Nephron (organoid): Measurements from ENCODE around the gene TMC4.

Experiments used
- H3K27ac Mint-ChIP-seq, 3 experiments: 2 replicates each; pipeline ENCODE4 v1.8.0; 2020; ENCODE audit warnings: mixed read lengths in 3 of 3, mild to moderate bottlenecking in 2 of 3, moderate library complexity in 1 of 3
- H3K27me3 Mint-ChIP-seq: 2 replicates; pipeline ENCODE4 v1.8.0; 2021; ENCODE audit warnings: low read depth, mild to moderate bottlenecking, moderate library complexity, mixed read lengths
- H3K36me3 Mint-ChIP-seq: 2 replicates; pipeline ENCODE4 v1.8.0; 2020; ENCODE audit warnings: low read depth, mixed read lengths
- H3K4me1 Mint-ChIP-seq: 2 replicates; pipeline ENCODE4 v1.8.0; 2020; ENCODE audit warnings: mixed read lengths
- H3K4me3 Mint-ChIP-seq, 3 experiments: 2 replicates each; pipeline ENCODE4 v1.8.0; 2020; ENCODE audit warnings: mild to moderate bottlenecking in 3 of 3, mixed read lengths in 3 of 3, moderate library complexity in 2 of 3
- H3K9me3 Mint-ChIP-seq: 2 replicates; pipeline ENCODE4 v1.8.0; 2020; ENCODE audit warnings: mixed read lengths
- CTCF ChIP-seq, 3 experiments: fragments of 200-600 bp; sonication (generic); IDR thresholded peaks; one replicate each; pipeline ENCODE4 v1.5.0; 2021; ENCODE audit warnings: antibody characterized with exemption in 3 of 3; ENCODE audit not compliant: unreplicated experiment in 3 of 3

Gene TMC4

GRCh38 chr19:54211235-54211634 lies 38.3 kb upstream of the TMC4 start:
- peak overlapping the region; percentile 33 to 90 (median 80) for H3K27ac Mint-ChIP-seq
- H3K27me3 Mint-ChIP-seq: no peaks in the 10 kb centered on the region
- no peak for TF ChIP-seq CTCF (IDR thresholded peaks at IDR 0.05; ENCODE audit: unreplicated experiment in 3 of 3)
- peak overlapping the region in 1 of 3 experiments; percentile 7 for H3K4me3 Mint-ChIP-seq
- peaks cover 45% of the 10 kb centered on the region for H3K36me3 Mint-ChIP-seq
- H3K4me1 Mint-ChIP-seq: peaks cover 30% of the 10 kb centered on the region
- no peaks in the 10 kb centered on the region for H3K9me3 Mint-ChIP-seq

GRCh38 chr19:54209811-54210494 lies 37.0 kb upstream of the TMC4 start:
- Mint-ChIP-seq H3K4me1 (peaks cover 41% of the 10 kb centered on the region), H3K9me3 (no peaks in the 10 kb centered on the region), H3K4me3 (peak overlapping the region; percentile 5 to 69 (median 36)), H3K27me3 (no peaks in the 10 kb centered on the region), H3K27ac (peak overlapping the region; percentile 73 to 93 (median 84)), H3K36me3 (peaks cover 58% of the 10 kb centered on the region)
- no peak for TF ChIP-seq CTCF (IDR thresholded peaks at IDR 0.05; ENCODE audit: unreplicated experiment in 3 of 3)

- H3K9me3 Mint-ChIP-seq: no peaks in the 10 kb centered on the region
- H3K27me3 Mint-ChIP-seq: no peaks in the 10 kb centered on the region
- peaks cover 48% of the 10 kb centered on the region for H3K4me1 Mint-ChIP-seq
- peaks cover 65% of the 10 kb centered on the region for H3K36me3 Mint-ChIP-seq
- TF ChIP-seq CTCF (IDR thresholded peaks at IDR 0.05; ENCODE audit: unreplicated experiment in 3 of 3): no peak
- peak overlapping the region in 2 of 3 experiments; percentile 73 to 93 for H3K27ac Mint-ChIP-seq
- no peak overlapping the region for H3K4me3 Mint-ChIP-seq
Measured at GRCh38 chr19:54209058-54209810, 36.3 kb upstream of the TMC4 start.

GRCh38 chr19:54208784-54209057 lies 35.8 kb upstream of the TMC4 start:
- H3K36me3 Mint-ChIP-seq: peaks cover 67% of the 10 kb centered on the region

GRCh38 chr19:54207983-54208783 lies 35.2 kb upstream of the TMC4 start:
- peaks cover 71% of the 10 kb centered on the region for H3K36me3 Mint-ChIP-seq
- H3K4me3 Mint-ChIP-seq: peak overlapping the region in 2 of 3 experiments; percentile 12 to 14
- H3K9me3 Mint-ChIP-seq: no peaks in the 10 kb centered on the region
- H3K27ac Mint-ChIP-seq: peak overlapping the region; percentile 38 to 73 (median 50)
- TF ChIP-seq CTCF (IDR thresholded peaks at IDR 0.05; ENCODE audit: unreplicated experiment in 3 of 3): no peak
- peaks cover 59% of the 10 kb centered on the region for H3K4me1 Mint-ChIP-seq
- H3K27me3 Mint-ChIP-seq: no peaks in the 10 kb centered on the region

More at GRCh38 chr19:54208784-54209057, 35.8 kb upstream of the TMC4 start:
- Mint-ChIP-seq H3K27me3 (no peaks in the 10 kb centered on the region), H3K27ac (peak overlapping the region in 2 of 3 experiments; percentile 38 to 73), H3K4me3 (no peak overlapping the region), H3K4me1 (peaks cover 53% of the 10 kb centered on the region), H3K9me3 (no peaks in the 10 kb centered on the region)
- TF ChIP-seq CTCF (IDR thresholded peaks at IDR 0.05; ENCODE audit: unreplicated experiment in 3 of 3): no peak
